ENCODE measurements around the gene RNF182.

- no peak for TF ChIP-seq POLR2A (IDR thresholded peaks at IDR 0.05; ENCODE audit: low read length)
- TF ChIP-seq CHD2 (IDR thresholded peaks at IDR 0.05; ENCODE audit: low read length, partially characterized antibody) = no peak
- no peak for TF ChIP-seq EP300 (IDR thresholded peaks at IDR 0.05)
- TF ChIP-seq MAFK (IDR thresholded peaks at IDR 0.05; ENCODE audit: partially characterized antibody) = peak; percentile 83
- TF ChIP-seq ESRRA (IDR thresholded peaks at IDR 0.05; ENCODE audit: borderline replicate concordance, low read length) = no peak
- TF ChIP-seq HEYL (CRISPR knock-in tag; IDR thresholded peaks at IDR 0.05) = no peak
- no peak for TF ChIP-seq CTCF (IDR thresholded peaks at IDR 0.05)
- TF ChIP-seq POLR2AphosphoS2 (conservative IDR thresholded peaks at IDR 0.05; ENCODE audit: low read length) = no peak
- TF ChIP-seq NPAS2 (CRISPR knock-in tag; IDR thresholded peaks at IDR 0.05; ENCODE audit: borderline replicate concordance) = no peak
- TF ChIP-seq RFX5 (IDR thresholded peaks at IDR 0.05) = no peak
Observed at GRCh38 chr6:13935190-13935880, 10.6 kb downstream of the RNF182 start.

Measured in A549 (cell line).